ENCODE results near the gene AP3B1.

Gene AP3B1

DNA sequence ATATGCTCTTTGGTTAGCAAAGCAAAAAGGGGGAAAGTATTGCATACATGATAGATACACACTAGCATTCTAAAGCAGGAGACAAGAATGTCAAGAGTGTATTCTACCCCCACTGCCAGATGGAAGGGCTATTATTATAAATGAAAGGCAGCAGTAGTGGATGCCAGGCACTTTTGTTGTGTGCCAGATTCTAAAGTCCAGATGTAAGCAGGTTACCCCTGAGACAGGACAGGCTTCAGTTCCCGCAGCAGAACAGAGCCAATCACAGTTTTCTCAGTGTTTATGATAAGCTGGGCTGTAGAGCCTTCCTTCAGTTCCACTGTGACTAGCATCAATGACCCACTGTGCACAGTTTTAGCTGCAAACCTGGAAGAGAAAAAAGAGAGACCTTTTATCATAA lies 291.8 kb downstream of the AP3B1 start:
- no peak for DNase-seq (ENCODE audit: low spot score)

DNA sequence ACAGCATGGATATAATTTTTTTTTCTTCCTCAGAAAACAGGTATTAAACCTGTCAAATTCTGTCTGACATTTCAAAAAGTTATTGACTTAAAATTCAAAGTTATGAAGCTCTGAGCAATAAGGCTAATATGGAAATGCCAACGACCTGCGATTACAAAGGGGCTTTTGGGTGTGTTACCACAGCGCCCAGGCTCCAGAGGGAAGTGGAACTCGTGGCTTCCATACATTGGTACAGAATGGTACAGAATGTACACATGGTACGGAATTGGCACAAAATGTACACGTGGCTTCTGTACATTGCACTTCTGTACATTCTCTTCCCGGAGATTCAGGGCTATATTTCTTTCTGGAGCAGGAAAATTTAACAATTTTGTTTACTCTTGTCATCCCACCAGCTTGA lies 293.3 kb downstream of the AP3B1 start:
- DNase-seq (ENCODE audit: low spot score) = no peak

DNA sequence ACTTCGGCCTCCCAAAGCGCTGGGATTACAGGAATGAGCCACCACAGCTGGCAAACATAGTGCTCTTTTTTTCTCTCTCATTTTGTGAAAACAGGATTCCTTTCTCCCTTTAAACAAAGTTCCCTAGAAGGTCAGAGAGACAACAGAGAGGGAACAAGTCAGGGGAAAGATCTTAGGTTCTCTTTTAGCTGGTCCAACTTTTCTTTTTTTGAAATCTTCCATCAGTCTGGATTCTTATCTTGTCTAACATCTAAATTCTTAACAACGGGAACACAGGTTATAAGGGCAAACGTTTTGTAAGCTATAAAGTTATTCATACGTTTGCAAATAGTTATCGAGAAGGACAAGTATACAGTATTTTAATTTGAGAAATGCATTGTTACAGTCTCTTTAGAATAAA lies 294.3 kb downstream of the AP3B1 start:
- no peak for DNase-seq (ENCODE audit: low spot score)

DNA sequence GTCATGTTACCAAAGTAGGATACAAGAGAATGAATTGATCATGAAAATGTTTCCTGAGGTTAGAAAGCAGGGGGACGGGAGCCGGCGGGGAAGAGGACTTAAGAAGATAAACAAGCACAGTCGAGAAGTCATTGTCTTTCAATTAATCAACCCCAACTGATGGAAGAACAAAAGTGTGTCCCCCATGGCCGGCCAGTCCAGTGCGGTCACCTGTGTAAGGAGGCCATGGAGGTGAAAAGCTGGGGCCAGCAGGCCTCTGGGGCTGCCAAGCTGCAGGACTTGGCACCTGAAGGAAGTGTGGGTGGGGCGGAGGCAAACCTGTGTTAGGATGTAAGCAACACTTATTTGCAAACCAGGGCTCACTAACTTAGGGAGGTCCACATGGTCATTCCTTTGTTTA lies 295.1 kb downstream of the AP3B1 start:
- no peak for DNase-seq (ENCODE audit: low spot score)

DNA sequence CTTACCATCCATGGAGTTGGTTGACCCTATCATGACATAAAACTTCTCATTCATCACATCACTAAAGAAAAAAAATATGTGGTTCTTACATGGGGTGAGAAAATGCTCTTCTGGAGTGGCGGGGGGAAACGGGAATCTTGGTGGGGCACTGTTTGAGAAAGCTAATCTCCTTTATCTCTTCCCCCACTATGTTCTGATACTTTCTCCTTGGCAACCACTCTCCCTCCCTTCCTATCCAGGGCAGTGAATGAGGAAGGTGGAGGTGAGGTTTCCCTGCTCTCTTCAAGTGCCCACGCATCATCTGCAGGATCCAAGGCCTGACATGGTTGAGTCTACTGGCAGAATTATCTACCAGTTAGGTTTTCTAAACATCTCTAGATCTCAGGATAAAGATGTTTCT lies 297.6 kb downstream of the AP3B1 start:
- DNase-seq (ENCODE audit: low spot score) = no peak

DNA sequence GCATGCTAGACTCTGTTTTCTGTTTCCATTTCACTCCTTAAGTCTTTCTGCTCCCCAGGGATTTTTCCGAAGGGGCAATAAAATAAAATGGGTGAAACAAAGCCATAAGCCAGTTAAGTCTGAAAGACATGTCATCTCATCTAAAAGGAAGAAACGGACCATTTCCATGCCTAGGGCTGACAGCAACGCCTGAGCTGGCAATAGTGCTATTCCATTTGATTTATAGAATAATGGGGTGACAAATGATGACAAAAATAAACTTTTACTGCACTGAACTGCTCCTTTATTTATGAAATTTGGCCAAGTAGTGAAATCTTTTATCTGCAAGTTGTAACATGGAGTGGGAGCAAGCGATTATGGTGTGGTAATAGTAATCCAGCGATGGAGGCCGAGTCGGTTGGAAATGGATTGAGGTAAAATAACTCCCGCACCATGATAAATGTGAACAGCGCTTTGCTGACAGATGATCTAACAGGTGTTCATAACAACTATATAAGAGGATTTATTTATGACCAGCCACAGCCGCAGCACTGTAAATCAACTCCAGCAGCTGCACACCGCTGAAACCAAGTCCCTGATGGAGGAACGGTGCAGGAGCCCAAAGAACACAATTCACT lies 298.6 kb downstream of the AP3B1 start:
- DNase-seq (ENCODE audit: low spot score) = no peak

DNA sequence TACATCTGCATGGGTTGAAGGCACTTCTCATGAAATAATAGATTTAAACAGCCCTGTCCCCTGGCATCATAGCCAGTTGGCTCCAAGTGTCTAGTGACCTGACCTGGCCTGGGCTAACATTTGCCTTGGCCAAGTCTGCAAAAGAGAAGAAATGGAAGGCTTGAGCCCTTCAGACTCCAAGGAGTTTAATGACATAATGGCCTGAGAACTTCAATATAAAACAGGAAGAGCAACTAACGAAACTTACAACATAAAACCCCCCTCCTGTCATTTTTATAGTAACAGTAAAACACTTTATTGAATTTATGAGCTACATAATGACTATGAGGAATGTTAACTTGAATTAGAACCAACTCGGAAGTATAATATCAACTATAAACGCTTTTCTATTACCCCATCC lies 299.6 kb downstream of the AP3B1 start:
- no peak for DNase-seq (ENCODE audit: low spot score)

DNA sequence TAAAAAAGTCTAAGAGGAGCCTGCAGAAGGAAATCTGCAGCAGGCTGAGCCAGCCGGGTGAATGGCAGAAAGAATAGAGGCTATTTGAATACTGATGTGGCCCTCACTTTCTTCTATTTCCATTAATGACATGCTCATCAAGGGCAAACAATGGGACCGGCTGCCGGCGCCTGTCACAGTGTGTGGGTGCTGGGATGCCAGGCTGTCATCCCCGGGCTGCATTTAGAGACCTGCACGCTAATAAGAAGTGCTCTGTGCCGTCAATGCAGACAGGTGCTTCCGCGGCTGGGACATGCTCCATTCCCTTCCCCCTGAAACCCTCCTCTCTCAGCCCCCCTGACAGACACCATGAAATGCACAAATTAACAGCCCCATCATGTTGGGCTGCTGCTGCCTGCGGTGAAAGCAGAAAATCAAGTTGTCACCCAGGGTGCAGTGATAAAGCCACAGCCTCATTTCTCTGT lies 300.6 kb downstream of the AP3B1 start:
- no peak for DNase-seq (ENCODE audit: low spot score)

DNA sequence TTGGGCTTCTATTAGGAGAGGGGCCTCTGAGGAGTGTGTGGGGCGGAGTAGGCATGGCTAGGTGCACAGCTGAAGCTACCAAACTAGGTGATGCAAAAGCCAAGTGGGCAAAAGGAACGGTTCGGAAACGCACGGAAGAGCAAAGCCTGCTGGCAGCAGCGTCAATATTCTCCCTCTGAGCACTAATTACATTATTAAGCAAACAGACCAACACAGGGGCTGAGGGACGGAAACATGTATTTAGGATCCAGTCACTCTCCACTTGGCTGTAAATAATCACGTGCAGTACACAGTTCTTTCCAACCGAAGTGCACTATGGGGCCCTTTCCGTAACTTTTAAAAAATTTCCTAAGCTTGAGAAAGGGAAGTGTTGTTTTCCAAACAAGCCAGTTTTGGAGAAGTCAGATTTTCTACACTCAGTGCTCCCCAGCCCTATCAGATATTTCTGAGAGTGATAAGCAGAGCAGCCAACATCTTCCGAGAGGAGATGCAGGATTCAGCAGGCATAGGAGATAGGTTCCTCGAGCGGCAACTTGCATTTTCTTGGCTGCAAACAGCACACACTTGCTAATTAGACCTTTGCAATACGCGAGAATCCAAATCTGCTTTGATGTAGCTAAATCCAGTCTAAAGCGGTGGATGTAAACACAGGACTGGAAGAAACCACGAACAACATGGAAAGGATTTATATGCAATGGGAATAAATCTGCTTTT lies 301.2 kb downstream of the AP3B1 start:
- no peak for DNase-seq (ENCODE audit: low spot score)

DNA sequence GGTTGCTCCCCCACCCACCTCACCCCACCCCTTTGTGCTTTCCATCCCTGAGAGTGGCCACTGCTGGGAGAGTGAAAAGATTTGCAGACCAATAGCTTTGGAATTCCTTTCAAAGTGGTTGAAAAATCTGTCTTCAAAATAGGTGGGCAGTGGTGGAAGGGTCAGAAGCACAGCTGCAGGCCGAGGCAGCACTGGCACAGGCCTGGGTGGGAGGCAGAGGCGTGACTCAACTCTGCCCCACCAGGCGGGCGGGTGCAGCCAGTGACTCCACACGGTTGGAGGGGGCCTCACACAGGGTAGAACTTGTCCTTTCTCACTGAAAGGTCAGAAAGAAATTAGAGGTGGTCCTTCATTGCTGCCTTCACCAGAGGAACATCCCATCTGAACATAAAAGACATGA lies 303.4 kb downstream of the AP3B1 start:
- DNase-seq (ENCODE audit: low spot score) = no peak

DNA sequence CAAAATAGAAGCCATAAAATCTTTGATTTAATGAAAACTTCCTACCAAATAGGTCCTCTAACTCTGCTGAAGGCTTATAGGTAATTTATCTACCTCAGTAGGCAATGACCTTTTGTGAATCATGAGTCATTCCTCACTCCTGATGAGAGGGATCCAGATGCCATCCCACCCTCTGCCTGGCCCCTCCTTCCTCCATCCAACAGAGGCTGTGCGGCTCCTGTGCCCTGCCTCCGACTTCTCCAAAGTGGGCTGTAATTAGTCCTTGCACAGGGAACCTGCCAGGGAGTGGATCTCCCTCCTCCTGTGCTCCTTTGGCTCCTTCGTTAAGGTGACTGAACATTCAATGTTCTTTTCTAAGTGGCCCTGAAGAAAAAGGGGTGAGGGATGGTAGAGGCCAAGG lies 304.5 kb downstream of the AP3B1 start:
- no peak for DNase-seq (ENCODE audit: low spot score)

DNA sequence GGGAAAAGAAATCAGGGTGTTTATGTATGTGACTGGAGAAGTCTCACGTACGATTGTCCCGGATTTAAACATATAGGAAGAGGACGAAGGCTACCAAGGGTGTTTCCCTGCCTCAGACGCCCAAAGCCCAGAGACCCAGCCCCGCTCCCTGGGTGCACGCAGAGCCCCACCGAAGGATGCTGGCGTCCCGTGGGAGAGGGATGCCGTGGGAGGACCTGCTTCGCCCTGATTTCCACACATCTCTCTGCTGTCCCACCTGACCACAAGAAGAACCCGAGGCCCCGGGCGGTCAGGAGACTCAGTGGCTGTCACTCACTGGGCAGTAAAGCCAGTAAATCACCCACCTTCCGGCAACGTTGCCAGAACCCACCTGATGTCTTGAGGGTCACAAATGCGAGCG lies 306.5 kb downstream of the AP3B1 start:
- DNase-seq (ENCODE audit: low spot score) = no peak

DNA sequence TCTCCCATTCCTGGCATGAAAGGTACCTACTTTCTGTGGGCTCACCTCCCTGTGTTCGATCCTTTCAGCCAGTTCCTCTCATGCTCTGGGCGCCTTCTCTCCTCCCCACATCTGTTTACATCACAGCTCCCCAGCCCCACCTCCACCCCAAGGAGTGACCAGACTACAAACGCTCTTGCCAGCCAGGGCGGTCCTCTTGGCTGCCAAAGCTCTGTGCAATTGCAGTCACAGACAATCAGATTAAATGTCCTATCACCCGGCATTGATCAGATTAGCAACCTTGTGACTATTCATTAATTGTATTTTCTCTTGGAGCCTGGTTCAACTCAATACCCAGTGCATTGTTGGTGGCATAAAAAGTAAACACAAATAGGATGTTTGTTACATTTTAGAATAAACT lies 307.2 kb downstream of the AP3B1 start:
- no peak for DNase-seq (ENCODE audit: low spot score)

DNA sequence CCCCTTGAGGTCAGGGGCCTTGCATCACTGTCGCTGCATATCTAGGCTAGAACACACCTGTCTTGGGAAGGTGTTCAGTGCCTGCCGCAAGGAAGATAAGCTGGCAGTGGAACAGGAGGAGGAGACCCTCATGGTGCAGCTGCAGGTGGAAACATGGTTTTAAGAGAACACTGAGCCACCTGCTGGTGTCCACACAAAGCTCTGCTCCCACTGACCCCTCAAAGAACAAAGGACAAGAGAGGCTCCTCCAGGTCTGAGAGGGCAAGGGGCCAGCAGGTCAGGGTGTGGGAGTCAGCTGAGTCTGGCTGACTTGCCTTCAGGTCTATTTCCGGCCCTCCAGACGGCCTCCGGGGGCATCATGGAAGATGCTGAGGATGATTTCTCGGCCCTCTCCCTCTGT lies 308.2 kb downstream of the AP3B1 start:
- no peak for DNase-seq (ENCODE audit: low spot score)

DNA sequence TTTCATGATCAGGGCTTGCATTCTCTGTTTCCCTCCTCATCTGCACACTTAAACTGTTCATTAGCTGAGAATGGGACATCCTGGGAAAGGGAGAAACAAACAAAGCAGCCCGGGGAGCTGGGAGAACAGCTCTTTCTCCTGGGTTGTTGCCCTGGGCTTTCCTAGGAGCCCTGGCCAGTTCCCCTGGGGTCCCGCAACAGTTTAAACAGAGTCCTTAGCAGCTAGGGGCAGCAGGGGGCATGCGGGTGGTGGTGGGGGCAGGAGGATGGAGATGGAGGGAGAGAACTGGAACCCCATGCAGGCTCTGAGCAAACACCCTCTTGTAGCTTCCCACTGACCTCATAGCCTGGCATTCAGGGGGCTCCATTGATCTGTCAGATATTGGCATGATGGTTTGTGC lies 309.3 kb downstream of the AP3B1 start:
- no peak for DNase-seq (ENCODE audit: low spot score)

DNA sequence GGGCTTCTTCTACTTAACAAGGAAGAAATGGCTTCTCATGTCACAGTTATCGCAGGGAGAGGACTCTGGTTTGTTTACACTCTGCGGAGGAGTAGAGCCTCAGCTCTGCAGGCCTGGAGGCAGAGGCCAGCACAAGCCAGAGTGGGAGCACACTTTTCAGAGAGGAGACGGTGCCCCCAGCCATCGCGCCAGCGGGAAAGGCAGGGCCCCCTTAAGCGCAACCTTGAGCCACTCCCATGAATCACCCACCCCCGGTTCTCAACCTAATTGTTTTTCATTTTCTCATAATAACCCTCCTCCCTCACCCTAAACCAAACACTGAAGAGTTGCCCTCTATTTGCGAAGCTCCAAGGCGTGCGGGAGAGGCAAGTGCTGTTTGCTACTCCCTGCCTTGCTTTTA lies 309.9 kb downstream of the AP3B1 start:
- no peak for DNase-seq (ENCODE audit: low spot score)

DNA sequence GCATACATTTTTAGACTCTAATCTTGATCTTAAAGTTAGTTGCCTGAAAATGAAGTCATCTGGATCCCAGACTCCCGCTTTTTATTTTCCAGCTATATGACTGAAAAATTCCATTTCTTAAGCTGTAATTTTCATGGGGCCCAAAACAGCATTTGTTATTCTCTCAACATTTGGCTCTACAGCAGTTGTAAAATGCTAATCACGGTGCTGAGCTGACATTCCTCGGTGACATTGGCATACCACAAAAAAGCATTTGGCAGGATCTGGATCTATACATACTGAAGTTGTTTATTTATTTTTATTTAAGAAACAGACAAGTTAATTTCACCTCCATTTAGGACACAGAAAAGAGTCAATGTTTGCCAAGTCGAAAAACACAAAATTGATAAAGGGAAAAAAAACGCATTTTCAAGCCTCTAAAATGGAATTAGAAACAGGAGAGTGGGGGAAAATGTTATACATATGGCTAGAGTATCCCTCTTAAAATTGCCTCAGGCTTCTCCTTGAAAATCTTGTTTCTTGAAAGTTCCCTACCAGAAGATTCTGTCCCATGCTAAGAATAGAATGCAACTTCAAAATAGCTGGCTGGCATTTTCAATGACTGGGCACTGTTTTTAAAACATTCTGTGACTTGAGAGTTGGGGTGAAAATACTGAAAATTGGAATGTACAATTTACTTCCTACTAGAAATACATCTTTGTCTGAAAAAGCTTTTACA lies 310.9 kb downstream of the AP3B1 start:
- no peak for DNase-seq (ENCODE audit: low spot score)

DNA sequence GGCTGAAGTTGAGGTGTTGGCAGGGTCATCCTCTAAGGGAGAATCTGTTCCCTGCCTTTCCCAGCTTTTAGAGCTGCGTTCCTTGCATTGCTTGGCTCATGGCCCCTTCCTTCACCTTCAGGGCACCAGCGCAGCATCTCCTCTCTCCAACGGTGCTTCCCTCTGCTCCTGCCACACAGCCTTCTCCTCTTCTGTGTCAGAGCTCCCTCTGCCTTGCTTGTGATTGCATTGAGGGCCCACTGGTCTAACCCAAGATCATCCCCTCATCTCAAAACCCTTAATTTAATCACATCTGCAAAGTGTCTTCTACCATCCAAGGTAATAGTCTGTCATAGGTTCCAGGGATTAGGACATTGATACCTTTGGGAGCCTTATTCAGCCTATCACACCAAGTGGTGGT lies 312.7 kb downstream of the AP3B1 start:
- no peak for DNase-seq (ENCODE audit: low spot score)

DNA sequence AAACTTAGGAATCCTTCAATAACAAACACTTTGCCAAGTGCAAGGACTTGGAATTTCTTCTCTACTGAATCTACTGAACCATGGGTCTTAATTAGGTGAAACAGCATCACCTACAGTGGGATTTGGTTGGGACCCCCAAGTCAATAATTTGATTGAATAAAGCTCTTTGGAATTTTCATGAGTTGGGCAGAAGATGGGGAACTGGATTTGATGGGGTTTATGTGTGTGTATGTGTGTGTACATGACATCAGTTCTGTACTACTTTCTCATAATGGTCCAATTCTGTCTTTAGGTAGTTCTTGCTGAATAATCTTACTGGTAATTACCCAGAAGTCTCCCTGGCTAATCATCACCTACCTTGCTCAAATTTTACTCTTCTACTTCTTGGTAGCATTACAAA lies 319.9 kb downstream of the AP3B1 start:
- no peak for DNase-seq (ENCODE audit: low spot score)

DNA sequence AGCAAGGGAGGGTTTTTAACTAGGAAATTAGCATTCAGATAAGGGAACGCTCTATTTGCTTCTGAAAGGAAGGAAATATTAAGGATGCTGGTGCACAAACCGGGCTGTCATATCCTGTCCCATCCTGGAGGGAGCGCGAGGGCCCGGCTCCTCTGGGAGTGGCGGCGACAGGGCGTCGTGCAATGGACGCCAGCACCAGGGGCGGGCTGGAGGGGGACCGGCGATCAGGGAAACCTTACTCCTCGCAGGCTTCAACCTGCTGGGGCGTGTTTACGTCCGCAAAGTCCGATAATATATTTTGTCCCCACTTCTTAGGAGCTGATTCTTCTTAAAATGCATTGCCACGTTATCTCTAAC lies 321.3 kb downstream of the AP3B1 start:
- DNase-seq (ENCODE audit: low spot score) = no peak

DNA sequence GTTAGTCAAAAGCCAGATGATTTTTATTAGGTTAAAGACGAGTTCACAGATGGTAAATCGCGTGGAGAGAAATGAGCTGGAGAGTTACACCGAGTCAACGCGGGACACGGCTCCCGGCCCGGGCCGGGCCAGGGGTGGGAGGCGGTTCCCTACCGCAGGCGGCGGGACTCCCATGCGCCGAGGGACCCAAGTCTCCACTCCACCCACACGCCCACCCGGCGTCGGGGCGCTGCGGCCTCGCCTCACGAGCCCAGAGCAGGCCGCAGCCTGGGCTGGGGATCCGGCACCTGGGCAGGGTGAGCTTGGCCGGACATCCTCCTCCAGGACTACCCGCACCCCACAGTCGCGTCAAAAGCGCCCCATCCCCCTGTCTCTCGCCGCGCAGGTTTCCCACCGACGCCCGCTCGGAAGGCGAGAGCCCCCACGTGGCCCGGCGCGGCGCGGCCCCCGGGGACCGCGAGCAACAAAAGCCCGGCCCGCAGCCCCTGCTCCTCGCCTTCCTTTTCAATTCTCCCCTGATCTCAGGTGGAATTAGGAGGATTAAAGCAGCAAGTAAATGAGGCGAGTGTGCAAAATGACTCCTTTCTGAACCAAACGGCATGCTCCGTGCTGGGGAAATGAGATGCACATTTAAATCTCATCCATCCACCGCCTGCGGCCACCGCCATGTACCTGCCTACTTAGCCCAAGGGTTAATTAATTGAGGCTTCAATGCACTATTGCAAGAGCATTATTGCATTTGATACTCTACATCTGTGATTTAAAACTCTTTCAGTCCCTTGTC lies 321.8 kb downstream of the AP3B1 start:
- DNase-seq (ENCODE audit: low spot score) = peak; percentile 37

DNA sequence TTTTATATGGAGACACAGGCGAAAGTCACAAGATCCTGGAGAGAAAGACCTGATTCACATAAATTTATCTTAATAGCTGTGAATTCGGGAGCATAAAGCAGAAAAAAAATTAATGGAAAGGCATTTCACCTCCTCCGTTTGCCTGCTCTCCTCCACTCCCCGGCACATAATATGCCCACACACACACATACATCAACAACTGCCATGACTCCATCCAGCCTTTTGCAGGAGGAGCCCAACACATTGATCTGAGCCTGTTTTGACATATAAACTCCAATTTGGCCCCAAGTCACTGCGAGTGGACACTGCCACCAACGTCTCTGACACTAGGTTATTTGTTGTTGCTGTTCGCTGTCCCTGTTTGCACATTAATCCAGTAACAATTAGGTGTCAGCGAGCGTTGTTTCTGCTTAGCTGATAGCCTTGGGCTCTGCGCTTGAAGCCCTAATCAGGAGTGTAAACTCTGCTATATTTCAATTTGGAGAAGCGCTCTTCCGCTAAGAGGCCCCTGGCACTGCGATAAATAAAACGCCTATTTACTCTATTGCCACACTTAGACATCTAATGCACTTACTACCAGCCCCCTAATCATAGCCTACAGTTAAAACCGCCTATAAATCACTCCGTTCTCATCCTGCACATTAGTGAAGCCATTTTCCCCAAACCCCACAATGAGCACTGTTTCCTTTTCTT lies 322.6 kb downstream of the AP3B1 start:
- no peak for DNase-seq (ENCODE audit: low spot score)

Data from HuH-7 (cell line).